ENCODE data around the gene LDLRAD4.

The LDLRAD4 gene

DNA sequence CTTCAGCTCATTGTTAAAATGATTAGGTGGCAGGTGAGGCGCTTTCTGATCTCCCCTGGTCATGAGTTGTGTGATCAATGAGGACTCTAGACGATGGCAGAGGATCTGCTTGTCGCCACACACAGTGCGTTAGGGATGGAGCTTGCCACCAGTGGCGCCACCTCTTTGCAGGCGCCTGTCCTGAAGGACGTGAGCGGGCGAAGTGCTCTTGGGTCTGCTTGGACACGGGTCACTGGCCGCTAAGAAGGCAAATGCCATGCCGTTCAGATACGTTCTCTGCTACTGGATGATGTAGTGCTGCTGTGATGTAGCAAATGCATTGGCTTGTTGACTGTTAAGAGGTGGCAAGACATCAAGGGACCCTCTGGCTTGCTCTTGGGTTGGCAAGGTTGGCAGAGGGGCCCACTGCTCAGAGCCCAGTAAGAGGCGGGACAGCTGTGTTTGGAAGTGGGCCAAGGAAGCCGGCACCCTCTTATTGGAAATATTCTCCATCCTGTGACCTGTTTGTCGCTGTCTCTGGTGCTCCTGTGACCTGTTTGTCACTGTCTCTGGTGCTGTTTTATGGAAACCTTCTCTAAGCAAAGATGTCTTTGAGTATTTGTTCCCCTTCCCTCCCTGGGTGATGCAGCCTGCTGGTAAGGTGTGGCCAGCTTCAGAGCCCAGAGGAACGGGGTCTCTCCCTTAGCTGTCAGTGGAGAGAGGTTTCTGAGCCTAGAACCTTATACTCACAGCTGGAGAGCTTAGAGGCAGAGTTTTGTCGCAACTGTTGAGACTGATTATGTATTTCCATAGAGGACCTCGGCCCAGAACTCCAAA, 14.6 kb downstream of the LDLRAD4 start:
- DNase-seq (ENCODE audit: low read depth), result no peak
- no peak overlapping the region for H3K4me3 ChIP-seq (ENCODE audit: low read depth, low read length)
- no peak for TF ChIP-seq CTCF (conservative IDR thresholded peaks at IDR 0.05; ENCODE audit: low read depth, low read length)

GRCh38 chr18:13233787-13234783, 15.5 kb downstream of the LDLRAD4 start:
- no peak overlapping the region for H3K4me3 ChIP-seq (ENCODE audit: low read depth, low read length)
- DNase-seq (ENCODE audit: low read depth), result no peak
- no peak for TF ChIP-seq CTCF (conservative IDR thresholded peaks at IDR 0.05; ENCODE audit: low read depth, low read length)

DNA sequence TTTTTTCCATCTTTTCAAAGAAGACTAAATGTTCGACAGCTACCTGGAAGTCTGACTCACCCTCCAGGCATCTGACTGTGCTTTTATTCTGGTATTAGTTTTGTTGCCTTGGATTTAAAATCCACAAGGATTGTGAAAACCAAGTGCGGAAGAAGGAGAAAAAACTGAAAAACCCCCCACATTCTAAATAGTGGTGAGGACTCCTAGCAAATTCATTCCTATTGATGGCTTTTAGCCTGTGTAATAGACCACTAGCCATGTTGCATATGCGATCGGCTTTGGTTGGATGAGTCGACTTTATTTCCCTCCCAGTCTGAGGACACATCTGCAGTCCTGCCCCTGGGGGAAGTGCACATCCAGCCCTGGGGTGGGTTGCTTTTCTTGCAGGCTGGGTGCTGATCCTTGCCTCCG, 16.9 kb downstream of the LDLRAD4 start:
- H3K4me3 ChIP-seq (ENCODE audit: low read depth, low read length), result no peak overlapping the region
- no peak for DNase-seq (ENCODE audit: low read depth)
- TF ChIP-seq CTCF (conservative IDR thresholded peaks at IDR 0.05; ENCODE audit: low read depth, low read length), result no peak

DNA sequence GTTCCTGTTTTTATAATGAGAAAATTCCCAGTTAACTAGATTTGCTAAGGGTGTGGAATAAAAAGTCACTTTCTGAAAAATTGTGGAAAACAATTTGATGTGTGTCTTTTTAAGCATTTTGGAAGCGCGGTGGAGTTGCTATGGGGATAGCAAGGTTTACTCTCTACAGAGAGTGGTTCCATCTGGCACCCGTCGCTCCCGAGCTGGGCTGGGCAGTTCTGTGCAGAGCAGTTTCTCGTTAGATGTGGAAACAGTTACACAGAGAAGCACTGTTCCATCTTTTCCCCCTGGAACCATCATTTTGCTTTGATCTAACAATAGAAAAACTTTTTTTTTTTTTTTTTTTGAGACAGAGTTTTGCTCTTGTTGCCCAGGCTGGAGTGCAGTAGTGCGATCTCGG, 17.4 kb downstream of the LDLRAD4 start:
- H3K4me3 ChIP-seq (ENCODE audit: low read depth, low read length), result no peak overlapping the region
- TF ChIP-seq CTCF (conservative IDR thresholded peaks at IDR 0.05; ENCODE audit: low read depth, low read length), result no peak
- DNase-seq (ENCODE audit: low read depth), result no peak

DNA sequence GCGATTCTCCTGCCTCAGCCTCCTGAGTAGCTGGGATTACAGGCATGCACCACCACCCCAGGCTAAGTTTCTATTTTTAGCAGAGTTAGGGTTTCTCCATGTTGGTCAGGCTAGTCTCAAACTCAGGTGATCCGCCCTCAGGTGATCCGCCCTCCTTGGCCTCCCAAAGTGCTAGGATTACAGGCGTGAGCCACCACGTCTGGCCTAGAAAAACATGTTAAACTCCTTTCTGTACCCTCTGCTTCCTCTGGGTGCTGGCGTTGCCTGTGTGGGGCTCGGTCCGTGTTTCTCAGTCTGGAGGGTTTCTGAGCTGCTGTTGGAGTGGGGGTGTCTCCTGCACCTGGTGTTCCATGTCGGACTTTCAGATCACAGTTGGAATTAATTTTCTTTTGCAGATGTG, 17.9 kb downstream of the LDLRAD4 start:
- TF ChIP-seq CTCF (conservative IDR thresholded peaks at IDR 0.05; ENCODE audit: low read depth, low read length), result no peak
- H3K4me3 ChIP-seq (ENCODE audit: low read depth, low read length), result no peak overlapping the region
- no peak for DNase-seq (ENCODE audit: low read depth)

DNA sequence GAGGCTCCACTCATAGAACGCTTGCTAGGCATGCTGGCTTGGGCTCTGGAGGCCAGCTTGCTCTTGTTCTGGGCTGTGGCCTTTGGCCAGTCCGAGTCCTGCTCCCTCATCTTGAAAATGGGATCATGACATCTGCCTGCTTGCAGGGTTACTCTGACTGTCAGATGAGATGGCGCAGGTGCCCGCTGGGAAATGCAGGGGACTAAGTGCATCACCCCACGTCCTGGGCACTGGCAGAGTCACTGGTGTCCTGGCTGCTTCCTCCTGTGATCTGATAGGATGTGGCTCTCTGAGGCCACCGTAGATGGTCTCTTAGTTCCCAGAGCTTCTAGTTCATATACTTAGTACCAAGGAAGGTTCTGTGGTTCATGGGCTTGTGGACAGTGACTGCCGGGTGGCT, 18.5 kb downstream of the LDLRAD4 start:
- TF ChIP-seq CTCF (conservative IDR thresholded peaks at IDR 0.05; ENCODE audit: low read depth, low read length), result no peak
- H3K4me3 ChIP-seq (ENCODE audit: low read depth, low read length), result no peak overlapping the region
- no peak for DNase-seq (ENCODE audit: low read depth)
